HS-5 (cell line): Measurements from ENCODE around the gene ZIC2.

Experiments used
- DNase-seq: peaks from one replicate; pipeline ENCODE4 v3.0.0-alpha.2; 2012; ENCODE audit warnings: low read depth

The ZIC2 gene

GRCh38 chr13:99974296-99974938, 7.2 kb upstream of the ZIC2 start:
- no peak for DNase-seq

DNA sequence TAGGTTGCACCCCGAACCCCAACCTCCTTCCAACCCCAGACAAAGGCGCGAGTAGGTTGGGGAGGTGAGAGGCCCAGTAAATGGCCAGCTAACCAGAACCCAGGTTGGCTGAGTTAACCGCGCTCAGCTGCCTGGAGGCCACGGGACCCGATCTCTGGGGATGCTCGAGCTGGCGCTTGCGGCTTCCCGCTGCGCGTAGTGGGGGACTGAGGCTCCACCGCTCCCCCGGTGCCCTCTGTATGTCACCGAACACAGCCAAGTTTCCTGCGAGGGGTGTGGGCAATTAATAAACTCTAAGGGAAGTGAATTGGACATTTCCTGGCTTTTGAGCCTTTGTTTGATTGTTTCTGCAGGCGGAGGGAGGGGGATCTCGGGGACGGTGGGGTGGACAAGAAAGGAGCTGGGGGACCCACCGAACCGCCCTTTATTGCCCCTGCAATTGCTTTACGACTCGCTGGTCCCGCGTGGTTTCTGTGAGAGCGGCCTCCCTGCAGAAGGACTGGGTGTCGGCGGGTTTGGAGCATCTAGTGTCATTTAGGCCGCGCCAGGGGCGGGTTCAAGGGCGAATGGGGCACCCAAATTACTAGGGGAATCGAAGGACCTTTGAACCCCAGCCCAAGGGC, 6.5 kb upstream of the ZIC2 start:
- no peak for DNase-seq

DNA sequence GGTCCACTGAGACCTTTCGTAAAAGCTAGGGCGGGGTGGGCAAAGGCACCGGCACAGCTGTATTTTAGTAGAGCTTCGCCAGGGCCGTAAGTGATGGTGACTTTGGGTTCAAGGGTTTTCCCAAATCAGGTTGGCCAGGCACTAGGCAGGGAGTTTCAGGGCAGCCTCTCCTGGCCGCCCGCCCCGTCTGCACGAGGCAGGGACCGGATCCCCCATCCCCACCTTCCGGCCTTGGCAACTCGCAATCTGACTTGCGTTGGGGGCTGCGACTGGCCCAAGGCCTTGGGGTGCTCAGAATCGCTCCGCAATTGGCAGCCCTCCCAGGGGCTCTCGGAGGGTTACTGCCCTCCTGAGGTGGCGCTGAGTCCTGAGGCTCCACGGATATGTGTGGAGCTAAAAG, 6.0 kb upstream of the ZIC2 start:
- DNase-seq, result no peak

DNA sequence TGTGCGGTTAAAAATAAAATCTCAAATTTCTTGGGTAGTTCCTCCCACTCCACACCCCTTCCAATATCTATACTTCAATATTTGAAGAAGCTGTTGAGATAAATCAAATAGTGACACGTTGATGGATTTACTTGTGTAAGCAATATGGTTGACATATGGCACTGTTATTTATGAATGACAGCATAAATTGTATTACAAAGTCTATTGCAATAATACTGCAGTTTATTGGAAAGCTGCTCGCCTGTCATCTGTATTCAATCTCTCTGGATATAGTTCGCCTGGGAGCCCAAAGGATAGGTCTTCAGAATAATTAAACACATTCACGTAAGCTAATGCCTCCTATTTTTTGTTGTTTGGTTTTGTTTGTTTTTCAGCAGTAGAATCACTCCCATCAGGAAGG, 5.0 kb upstream of the ZIC2 start:
- DNase-seq, result no peak

- DNase-seq, result no peak
Observed at GRCh38 chr13:99977334-99977911, 4.2 kb upstream of the ZIC2 start.

GRCh38 chr13:99977912-99978798, 3.4 kb upstream of the ZIC2 start:
- DNase-seq, result no peak

DNA sequence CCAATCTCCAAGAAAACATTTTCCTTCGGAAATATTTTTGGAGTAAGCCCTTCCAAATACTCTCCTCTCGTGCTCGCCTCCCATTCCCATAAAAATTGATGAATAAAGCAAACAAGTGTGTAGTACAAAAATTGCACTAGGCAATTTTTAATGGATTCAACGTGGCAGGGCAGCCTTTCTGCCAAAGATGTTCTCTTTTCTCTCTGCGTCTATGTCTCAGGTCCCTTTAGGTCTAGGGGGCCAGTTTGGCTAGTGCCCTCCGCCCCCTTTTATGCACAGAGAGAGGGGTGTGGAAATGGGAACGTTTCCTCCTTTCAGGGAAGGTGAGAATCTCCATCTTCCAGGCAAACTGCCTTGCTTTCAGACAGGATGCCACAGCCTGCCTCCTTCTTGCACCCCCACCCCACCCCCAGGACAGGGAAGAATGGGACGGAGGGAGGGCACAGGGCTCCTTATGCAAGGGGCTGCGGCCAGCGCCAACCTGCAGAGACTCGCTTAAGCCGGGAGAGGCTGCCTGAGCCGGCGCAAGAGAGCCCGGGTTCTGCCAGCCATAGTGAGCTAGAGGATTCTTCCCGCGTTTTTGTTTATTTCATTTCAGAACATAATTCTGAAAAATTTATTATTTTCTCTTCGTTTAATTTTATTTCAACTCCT, 2.7 kb upstream of the ZIC2 start:
- DNase-seq, result no peak

GRCh38 chr13:99979453-99980200, 2.0 kb upstream of the ZIC2 start:
- DNase-seq, result no peak

DNA sequence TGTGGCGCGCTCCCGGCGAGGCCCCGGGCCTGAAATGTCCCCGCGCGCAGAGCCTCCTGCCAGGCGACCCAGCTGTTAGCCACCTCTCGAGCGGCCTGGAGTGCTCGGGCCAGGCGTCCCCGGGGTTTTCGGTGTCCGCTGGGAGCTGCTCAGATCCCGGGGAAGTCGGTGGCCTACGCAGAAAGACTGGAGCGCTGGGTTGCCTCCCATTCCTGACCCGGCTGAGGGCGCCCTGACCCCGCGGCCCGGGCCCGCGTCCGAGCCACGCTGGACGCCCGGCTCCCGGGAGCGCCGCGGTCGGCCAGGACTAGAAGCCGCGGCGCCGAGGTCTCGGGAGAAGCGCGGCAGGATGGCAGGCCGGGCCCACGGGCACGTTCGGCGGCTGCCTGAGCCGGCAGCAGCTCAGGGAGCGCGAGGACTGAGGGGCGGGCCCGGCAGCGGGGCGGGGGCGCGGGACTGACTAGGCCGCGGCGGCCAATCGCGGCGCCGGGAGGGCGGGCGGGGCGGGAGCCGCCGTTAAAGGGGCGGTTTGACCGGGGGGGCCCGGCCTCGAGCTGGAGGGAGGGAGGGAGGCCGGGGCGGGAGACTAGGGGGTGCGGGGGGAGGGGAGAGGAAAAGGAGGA, 1.3 kb upstream of the ZIC2 start:
- DNase-seq, result no peak

GRCh38 chr13:99980824-99981734, 505 bp upstream of the ZIC2 start:
- no peak for DNase-seq

DNA sequence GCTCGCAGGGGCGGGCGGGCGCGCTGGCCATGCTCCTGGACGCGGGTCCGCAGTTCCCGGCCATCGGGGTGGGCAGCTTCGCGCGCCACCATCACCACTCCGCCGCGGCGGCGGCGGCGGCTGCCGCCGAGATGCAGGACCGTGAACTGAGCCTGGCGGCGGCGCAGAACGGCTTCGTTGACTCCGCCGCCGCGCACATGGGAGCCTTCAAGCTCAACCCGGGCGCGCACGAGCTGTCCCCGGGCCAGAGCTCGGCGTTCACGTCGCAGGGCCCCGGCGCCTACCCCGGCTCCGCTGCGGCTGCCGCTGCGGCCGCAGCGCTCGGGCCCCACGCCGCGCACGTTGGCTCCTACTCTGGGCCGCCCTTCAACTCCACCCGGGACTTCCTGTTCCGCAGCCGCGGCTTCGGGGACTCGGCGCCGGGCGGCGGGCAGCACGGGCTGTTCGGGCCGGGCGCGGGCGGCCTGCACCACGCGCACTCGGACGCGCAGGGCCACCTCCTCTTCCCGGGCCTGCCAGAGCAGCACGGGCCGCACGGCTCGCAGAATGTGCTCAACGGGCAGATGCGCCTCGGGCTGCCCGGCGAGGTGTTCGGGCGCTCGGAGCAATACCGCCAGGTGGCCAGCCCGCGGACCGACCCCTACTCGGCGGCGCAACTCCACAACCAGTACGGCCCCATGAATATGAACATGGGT, 599 bp downstream of the ZIC2 start:
- DNase-seq, result no peak

DNA sequence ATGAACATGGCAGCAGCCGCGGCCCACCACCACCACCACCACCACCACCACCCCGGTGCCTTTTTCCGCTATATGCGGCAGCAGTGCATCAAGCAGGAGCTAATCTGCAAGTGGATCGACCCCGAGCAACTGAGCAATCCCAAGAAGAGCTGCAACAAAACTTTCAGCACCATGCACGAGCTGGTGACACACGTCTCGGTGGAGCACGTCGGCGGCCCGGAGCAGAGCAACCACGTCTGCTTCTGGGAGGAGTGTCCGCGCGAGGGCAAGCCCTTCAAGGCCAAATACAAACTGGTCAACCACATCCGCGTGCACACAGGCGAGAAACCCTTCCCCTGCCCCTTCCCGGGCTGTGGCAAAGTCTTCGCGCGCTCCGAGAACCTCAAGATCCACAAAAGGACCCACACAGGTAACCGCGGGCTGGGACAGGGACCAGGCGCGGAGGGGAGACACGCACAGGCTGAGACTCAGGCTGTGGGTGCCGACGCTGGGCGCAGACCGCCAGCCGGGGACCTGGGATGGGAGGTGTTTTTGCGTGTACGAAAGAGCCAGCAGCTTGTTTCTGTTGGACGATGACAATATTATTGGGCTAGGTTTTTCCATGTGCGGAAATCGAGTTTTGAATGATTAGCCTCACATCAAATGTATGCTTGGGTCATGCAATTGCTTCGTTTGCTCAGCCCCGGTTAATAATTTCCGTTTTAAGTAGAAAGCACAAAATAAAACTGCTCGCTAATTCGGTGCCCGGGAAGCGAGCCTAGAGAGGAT, 1.3 kb downstream of the ZIC2 start:
- no peak for DNase-seq

- no peak for DNase-seq
Observed at GRCh38 chr13:99983499-99984401, 2.2 kb downstream of the ZIC2 start.

- no peak for DNase-seq
Observed at GRCh38 chr13:99984461-99985240, 3.1 kb downstream of the ZIC2 start.

DNA sequence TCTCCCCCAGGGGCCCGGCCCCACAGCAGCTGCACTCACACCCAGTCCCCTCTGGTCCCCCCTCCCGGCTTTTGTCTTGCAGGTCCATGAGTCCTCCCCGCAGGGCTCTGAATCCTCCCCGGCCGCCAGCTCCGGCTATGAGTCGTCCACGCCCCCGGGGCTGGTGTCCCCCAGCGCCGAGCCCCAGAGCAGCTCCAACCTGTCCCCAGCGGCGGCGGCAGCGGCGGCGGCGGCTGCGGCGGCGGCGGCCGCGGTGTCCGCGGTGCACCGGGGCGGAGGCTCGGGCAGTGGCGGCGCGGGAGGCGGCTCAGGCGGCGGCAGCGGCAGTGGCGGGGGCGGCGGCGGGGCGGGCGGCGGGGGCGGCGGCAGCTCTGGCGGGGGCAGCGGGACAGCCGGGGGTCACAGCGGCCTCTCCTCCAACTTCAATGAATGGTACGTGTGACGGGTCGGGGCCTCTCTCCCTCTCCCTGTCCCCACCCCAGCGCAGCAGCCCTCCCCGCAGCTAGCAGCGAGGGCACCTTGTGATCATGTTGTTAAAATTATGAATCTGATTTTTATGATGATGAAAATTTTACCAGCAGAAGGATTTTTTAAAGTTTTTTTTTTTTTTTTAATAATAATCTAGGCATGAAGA, 3.8 kb downstream of the ZIC2 start:
- no peak for DNase-seq

DNA sequence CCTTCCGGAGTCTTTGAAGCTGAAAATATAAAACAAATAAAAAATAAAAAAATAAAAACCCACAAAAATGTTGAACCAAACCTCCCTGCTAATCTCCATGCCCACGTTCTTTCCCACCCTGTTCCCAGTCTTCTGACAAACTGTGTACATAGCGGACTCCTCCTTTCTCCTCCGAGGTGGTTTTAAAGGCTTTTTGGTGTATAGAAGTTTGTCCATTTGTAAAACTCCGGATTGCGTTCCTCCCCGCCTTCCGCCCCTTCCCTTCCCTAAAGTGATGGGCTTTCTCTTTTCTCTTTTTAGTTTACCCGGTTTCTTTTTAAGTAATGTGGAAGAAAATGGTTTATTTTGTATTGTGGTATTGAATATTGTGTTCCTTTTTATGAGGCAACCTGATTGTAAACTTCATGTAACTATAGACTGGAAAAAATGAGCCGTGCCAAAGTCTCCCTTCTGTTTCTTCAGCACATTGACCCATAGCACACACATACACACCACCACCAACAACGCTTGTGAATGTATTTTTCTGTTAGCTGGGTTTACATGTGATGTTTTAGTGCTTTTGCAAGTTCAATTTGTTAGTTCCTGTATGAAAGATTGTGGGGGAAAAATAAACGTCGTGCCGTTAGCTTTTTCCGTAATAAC, 4.4 kb downstream of the ZIC2 start:
- DNase-seq, result no peak
